Psoas muscle (tissue), 8 donors: ENCODE data around the gene AGER. TPM values are rescaled to one million over a fixed set of nuclear protein-coding genes. Genes with fewer than 3 reads are reported as not detected.
"Not testable (repeated sequence)": the region's sequence is repeated elsewhere in the genome, so short reads cannot be mapped to it uniquely, and the experiment has no call there.

Experiments used
- ATAC-seq, 4 donors: fragments of 200-7000 bp; cut with Tn5 transposase; one replicate each; pipeline ENCODE4 v1.9.1; 2020; ENCODE audit warnings: moderate library complexity in 3 of 4, mild to moderate bottlenecking in 2 of 4
- DNase-seq, 2 donors: peaks; one replicate each; pipeline ENCODE4 v3.0.0-alpha.2; 2020
- H3K27ac ChIP-seq: fragments of 200-600 bp; one replicate; pipeline ENCODE4 v1.8.0; 2022
- H3K27me3 ChIP-seq, 3 donors: fragments of 200-600 bp in 1 of 3; one replicate each; pipeline versions ENCODE4 v1.6.1 to v1.8.0; 2013 to 2022; ENCODE audit warnings: low read length in 2 of 3, mild to moderate bottlenecking in 2 of 3, moderate library complexity in 1 of 3; ENCODE audit not compliant: insufficient read depth in 3 of 3
- H3K36me3 ChIP-seq, 2 donors: fragments of 200-600 bp in 1 of 2; one replicate each; pipeline versions ENCODE4 v1.6.1 to v1.8.0; 2013 to 2022; ENCODE audit warnings: low read depth in 1 of 2, mild to moderate bottlenecking in 1 of 2, moderate library complexity in 1 of 2; ENCODE audit not compliant: insufficient read depth in 1 of 2
- H3K4me1 ChIP-seq: fragments of 200-600 bp; one replicate; pipeline ENCODE4 v1.8.0; 2022
- H3K4me3 ChIP-seq: fragments of 200-600 bp; one replicate; pipeline ENCODE4 v1.8.0; 2022; ENCODE audit warnings: mild to moderate bottlenecking
- H3K9me3 ChIP-seq: fragments of 200-600 bp; one replicate; pipeline ENCODE4 v1.8.0; 2022
- CTCF ChIP-seq: fragments of 200-600 bp; IDR thresholded peaks from one replicate; pipeline ENCODE4 v1.8.0; 2022; ENCODE audit warnings: antibody characterized with exemption
- WGBS, 3 donors: extraction: QIAGEN DNeasy Blood & Tissue Kit; methylation state at CpG; one replicate each; pipeline versions ENCODE4 v1.1.6 to v1.1.7; 2013; 5-methylcytosine and 5-hydroxymethylcytosine counted together
- intact Hi-C, 2 donors: fragments of 100-400 bp; cut with DNase I; formaldehyde crosslinking; loops; one replicate each; pipeline versions ENCODE4 v1.11.0 to v1.14.2; 2022
- polyA plus RNA-seq, 3 donors: library from polyadenylated mRNA; stranded (reverse); fragments of 200-250 nt; gene quantifications; one replicate each; pipeline ENCODE4 v1.2.3, GENCODE V29; 2013
- total RNA-seq, 4 donors: library from RNA; stranded (reverse); fragmentation: NEBNext Ultra II Directional in 2 of 4; extraction: Animal tissue kit (Norgen Biotek cat#: 25700) in 2 of 4; gene quantifications; one replicate each; pipeline versions ENCODE4 v1.2.1 to v1.2.4, GENCODE V29; 2021 to 2023
- donor health status: healthy with polysubstance abuse.
- donor health status: DM: no; HTN: no; CAD: no; lungs with moderate emphysema.
- donor health status: Bipolar disorder and iron deficiency.
- donor health status: healthy.
- donor health status: DM: yes; HTN: yes; CAD: no.
- donor health status: DM: no; HTN: no; CAD: no.
- donor health status: DM: no; HTN: no; CAD: no.
- donor health status: DM: yes; HTN: yes; CAD: no.

The AGER gene
- total and polyA plus RNA-seq, 7 donors = 0.79 to 2.0 (median 1.2) TPM

GRCh38 chr6:32216285-32216684 is 32.2 kb upstream of the AGER start:
- no peak for DNase-seq

GRCh38 chr6:32215617-32216016 is 31.6 kb upstream of the AGER start:
- Histone ChIP-seq H3K27me3 (no peaks in the 10 kb centered on the region), H3K36me3 (peaks cover 0 to 4% of the 10 kb centered on the region in 2 donors), H3K4me1 (no peaks in the 10 kb centered on the region), H3K4me3 (no peak overlapping the region), H3K9me3 (no peaks in the 10 kb centered on the region), H3K27ac (no peak overlapping the region)
- no peak for DNase-seq
- no peak for TF ChIP-seq CTCF
- ATAC-seq = no peak
- intact Hi-C loops = no loop called here
- 92 to 98% (median 96%) methylated on average over 4 of the region's 4 CpGs for WGBS, 3 donors

More at GRCh38 chr6:32216285-32216684, 32.2 kb upstream of the AGER start:
- Histone ChIP-seq H3K36me3 (peaks cover 0 to 4% of the 10 kb centered on the region in 2 donors), H3K27me3 (peaks cover 0 to 4% (median 0%) of the 10 kb centered on the region in 3 donors), H3K4me1 (no peaks in the 10 kb centered on the region), H3K9me3 (no peaks in the 10 kb centered on the region), H3K4me3 (no peak overlapping the region), H3K27ac (no peak overlapping the region)
- intact Hi-C loops = no loop called here
- no peak for TF ChIP-seq CTCF
- WGBS, 3 donors = 82 to 86% (median 86%) methylated on average over 10 of the region's 10 CpGs
- ATAC-seq = no peak

GRCh38 chr6:32214126-32214525 is 30.1 kb upstream of the AGER start:
- no peak for TF ChIP-seq CTCF
- Histone ChIP-seq H3K27me3 (no peaks in the 10 kb centered on the region), H3K9me3 (no peaks in the 10 kb centered on the region), H3K4me1 (no peaks in the 10 kb centered on the region), H3K27ac (no peak overlapping the region), H3K4me3 (no peak overlapping the region), H3K36me3 (peaks cover 0 to 4% of the 10 kb centered on the region in 2 donors)
- DNase-seq (no peak), ATAC-seq (no peak)
- 72 to 93% (median 74%) methylated on average over 1 to 3 of the region's 3 CpGs for WGBS, 3 donors
- intact Hi-C loops = no loop called here

DNA sequence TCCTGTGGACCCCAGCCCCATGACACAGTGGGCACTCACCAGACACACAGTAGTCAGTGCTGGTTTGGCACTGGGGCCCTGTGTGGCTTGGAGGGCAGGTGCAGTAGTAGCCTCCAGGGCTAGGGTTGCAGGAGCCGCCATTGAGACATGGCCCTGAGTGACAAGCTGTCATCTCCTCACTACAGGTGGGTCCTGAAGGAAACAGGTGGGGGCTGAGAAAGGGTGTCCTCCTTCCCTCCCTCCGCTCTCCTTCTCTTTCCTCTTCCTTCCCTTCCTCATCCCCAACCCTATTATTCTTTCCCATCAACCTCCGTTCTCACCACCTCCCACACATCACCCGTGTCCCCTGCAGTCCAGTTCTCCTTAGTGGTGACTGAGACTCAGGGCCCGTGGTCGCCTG is 29.6 kb upstream of the AGER start:
- no peak overlapping the region for H3K27ac ChIP-seq
- H3K27me3 ChIP-seq = no peaks in the 10 kb centered on the region
- H3K4me3 ChIP-seq = no peak overlapping the region
- DNase-seq (no peak), ATAC-seq (no peak)
- 82 to 87% (median 86%) methylated on average over 6 of the region's 6 CpGs for WGBS, 3 donors
- no peak for TF ChIP-seq CTCF
- H3K36me3 ChIP-seq = peaks cover 0 to 4% of the 10 kb centered on the region in 2 donors
- H3K4me1 ChIP-seq = no peaks in the 10 kb centered on the region
- no peaks in the 10 kb centered on the region for H3K9me3 ChIP-seq
- intact Hi-C loops = no loop called here

DNA sequence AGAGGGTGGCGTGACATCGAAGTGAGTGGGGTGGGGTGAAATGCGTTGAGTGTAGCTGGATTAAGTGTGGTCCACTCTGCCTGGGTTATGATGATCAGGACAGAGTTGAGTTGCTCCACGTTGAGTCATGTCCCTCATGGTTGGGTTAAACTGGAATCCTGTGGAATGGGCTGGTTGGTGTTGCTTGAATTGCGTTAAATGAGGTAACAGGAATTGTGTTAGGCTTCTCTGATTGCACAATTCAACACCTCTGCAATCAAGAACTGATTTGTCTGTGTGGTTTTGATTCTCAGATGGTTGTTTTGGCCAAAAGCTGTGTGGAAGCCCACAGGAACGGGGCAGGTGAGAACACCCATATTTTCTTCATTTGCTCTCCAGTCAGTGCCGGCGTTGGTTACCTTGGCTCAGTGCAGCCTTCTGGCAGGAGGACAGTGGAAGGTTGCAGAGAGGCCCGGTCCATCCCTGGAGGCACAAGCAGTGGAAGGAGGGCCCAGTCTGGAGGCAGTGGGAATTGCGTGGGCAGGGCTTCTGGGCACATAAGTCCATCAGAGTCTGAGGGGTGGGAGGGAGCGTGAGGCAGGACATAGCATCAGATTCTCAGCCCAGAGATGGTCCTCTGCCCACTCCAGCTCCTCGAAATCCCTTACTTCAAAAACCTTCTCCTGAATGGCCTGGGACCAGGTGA is 28.2 kb upstream of the AGER start:
- 68 to 72% (median 72%) methylated on average over 12 of the region's 12 CpGs for WGBS, 3 donors
- no peak for ATAC-seq
- no peak for DNase-seq
- no peak overlapping the region for H3K4me3 ChIP-seq
- peaks cover 0 to 4% of the 10 kb centered on the region in 2 donors for H3K36me3 ChIP-seq
- no peak for TF ChIP-seq CTCF
- H3K9me3 ChIP-seq = no peaks in the 10 kb centered on the region
- intact Hi-C loops = no loop called here
- H3K27me3 ChIP-seq = no peaks in the 10 kb centered on the region
- no peak overlapping the region for H3K27ac ChIP-seq
- H3K4me1 ChIP-seq = no peaks in the 10 kb centered on the region

- H3K27ac ChIP-seq, H3K36me3 ChIP-seq, H3K4me3 ChIP-seq, H3K9me3 ChIP-seq, ATAC-seq, H3K4me1 ChIP-seq, intact Hi-C loops, DNase-seq, H3K27me3 ChIP-seq: not testable (repeated sequence)
- WGBS, 3 donors = 76 to 83% (median 80%) methylated on average over 4 of the region's 4 CpGs
Observed at GRCh38 chr6:32211432-32211831, 27.4 kb upstream of the AGER start.
